Uterus (tissue), 4 donors: Measurements from ENCODE around the gene XRN2. TPM values are rescaled to one million over a fixed set of nuclear protein-coding genes. Genes with fewer than 3 reads are reported as not detected.

Source experiments
- DNase-seq, 2 donors: peaks; one replicate each; pipeline ENCODE4 v3.0.0-alpha.2; 2019 to 2020
- H3K27ac ChIP-seq, 2 donors: fragments of 200-600 bp; sonication (generic); 1 replicate in 1 of 2; 2 replicates in 1 of 2; pipeline ENCODE4 v1.5.1; 2016 to 2018
- H3K27me3 ChIP-seq, 2 donors: fragments of 200-600 bp; sonication (generic); one replicate each; pipeline ENCODE4 v1.5.1; 2018 to 2019; ENCODE audit warnings: control low read depth in 1 of 2
- H3K36me3 ChIP-seq, 2 donors: fragments of 200-600 bp; sonication (generic); one replicate each; pipeline ENCODE4 v1.5.1; 2019; ENCODE audit warnings: control low read depth in 1 of 2
- H3K4me1 ChIP-seq, 2 donors: fragments of 200-600 bp; sonication (generic); one replicate each; pipeline ENCODE4 v1.5.1; 2018 to 2019; ENCODE audit warnings: control low read depth in 1 of 2
- H3K4me3 ChIP-seq, 2 donors: fragments of 200-600 bp; sonication (generic); 1 replicate in 1 of 2; 2 replicates in 1 of 2; pipeline ENCODE4 v1.5.1; 2018 to 2019; ENCODE audit warnings: mild to moderate bottlenecking in 1 of 2
- H3K9me3 ChIP-seq, 2 donors: fragments of 200-600 bp; sonication (generic); one replicate each; pipeline ENCODE4 v1.5.1; 2019; ENCODE audit warnings: control low read depth in 1 of 2
- POLR2A ChIP-seq, 2 donors: fragments of 450-650 bp; IDR thresholded peaks; one replicate each; pipeline ENCODE4 v1.6.1; 2016; ENCODE audit warnings: antibody characterized with exemption in 2 of 2, mild to moderate bottlenecking in 1 of 2, moderate library complexity in 1 of 2
- intact Hi-C: fragments of 100-400 bp; cut with DNase I; formaldehyde crosslinking; loops from one replicate; pipeline ENCODE4 v1.15.1; 2023; ENCODE audit warnings: low total_unique reads
- total RNA-seq, 4 donors: library from RNA; depleted of rRNA in 3 of 4; stranded (reverse); fragments of >200 nt in 3 of 4; gene quantifications; one replicate each; pipeline versions ENCODE4 v1.1.0 to v1.2.4, GENCODE V29; 2014 to 2023
- TF ChIP-seq, protein P1 (sequence below), 4 experiments: fragments of 200-600 bp in 2 of 4; fragments of 450-650 bp in 2 of 4; sonication (generic) in 2 of 4; IDR thresholded peaks; one replicate each; pipeline ENCODE4 v1.5.1; 2016 to 2019; ENCODE audit warnings: antibody characterized with exemption in 4 of 4, mild to moderate bottlenecking in 2 of 4, moderate library complexity in 1 of 4
- donor health status: DM: yes; HTN: yes; CAD: no.

XRN2 gene
- total RNA-seq, 4 donors from 2014 or later = 32.6 to 100 (median 51.7) TPM

DNA sequence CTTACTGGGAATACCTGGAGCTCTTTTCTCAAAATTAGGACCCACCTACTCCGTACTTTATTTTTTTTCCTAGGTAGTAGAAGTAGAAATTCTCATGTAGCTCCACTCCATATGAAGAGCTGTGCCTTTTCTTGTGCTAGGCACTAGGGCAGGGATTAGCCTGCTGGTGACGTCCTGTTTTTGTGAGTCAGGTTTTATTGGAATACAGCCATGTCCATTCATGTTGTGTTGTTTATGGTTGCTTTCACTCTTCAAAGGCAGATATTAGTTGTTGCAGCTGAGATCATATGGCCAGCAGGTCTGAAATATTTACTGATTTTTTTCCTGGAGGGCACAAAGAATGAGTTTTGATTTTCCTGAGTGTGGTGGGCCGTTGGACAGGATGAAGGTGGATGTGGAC, 20.5 kb downstream of the XRN2 start:
- Histone ChIP-seq H3K9me3 (no peaks in the 10 kb centered on the region), H3K27me3 (no peaks in the 10 kb centered on the region), H3K4me3 (no peak overlapping the region), H3K36me3 (no peaks in the 10 kb centered on the region), H3K4me1 (peaks cover 0 to 3% of the 10 kb centered on the region in 2 donors), H3K27ac (no peak overlapping the region)
- DNase-seq = no peak
- intact Hi-C loops = no loop called here
- TF ChIP-seq, protein P1, sequence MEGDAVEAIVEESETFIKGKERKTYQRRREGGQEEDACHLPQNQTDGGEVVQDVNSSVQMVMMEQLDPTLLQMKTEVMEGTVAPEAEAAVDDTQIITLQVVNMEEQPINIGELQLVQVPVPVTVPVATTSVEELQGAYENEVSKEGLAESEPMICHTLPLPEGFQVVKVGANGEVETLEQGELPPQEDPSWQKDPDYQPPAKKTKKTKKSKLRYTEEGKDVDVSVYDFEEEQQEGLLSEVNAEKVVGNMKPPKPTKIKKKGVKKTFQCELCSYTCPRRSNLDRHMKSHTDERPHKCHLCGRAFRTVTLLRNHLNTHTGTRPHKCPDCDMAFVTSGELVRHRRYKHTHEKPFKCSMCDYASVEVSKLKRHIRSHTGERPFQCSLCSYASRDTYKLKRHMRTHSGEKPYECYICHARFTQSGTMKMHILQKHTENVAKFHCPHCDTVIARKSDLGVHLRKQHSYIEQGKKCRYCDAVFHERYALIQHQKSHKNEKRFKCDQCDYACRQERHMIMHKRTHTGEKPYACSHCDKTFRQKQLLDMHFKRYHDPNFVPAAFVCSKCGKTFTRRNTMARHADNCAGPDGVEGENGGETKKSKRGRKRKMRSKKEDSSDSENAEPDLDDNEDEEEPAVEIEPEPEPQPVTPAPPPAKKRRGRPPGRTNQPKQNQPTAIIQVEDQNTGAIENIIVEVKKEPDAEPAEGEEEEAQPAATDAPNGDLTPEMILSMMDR (IDR thresholded peaks at IDR 0.05) = no peak
- TF ChIP-seq POLR2A (IDR thresholded peaks at IDR 0.05) = no peak

DNA sequence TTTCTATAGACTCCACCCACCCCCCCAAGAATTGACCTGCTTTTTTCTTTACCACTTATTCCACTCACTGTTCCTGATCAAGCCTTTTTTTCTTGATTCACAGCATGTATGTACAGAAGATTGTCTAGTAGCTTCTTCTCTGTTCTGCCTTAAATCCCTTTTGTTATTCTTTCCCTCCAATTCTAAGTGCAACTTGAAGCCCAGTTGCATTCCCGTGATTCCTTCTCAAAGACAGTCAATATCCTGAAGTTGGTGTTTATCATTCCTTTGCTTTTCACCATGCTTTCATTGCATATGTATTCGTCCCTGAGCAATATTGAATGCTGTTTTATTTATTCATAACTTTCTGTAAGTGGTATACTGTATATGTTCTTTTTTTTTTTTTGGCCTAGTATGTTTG, 21.0 kb downstream of the XRN2 start:
- Histone ChIP-seq H3K4me3 (no peak overlapping the region), H3K9me3 (no peaks in the 10 kb centered on the region), H3K4me1 (peaks cover 0 to 3% of the 10 kb centered on the region in 2 donors), H3K27ac (no peak overlapping the region), H3K36me3 (no peaks in the 10 kb centered on the region), H3K27me3 (no peaks in the 10 kb centered on the region)
- intact Hi-C loops = no loop called here
- no peak for DNase-seq
- no peak for TF ChIP-seq POLR2A (IDR thresholded peaks at IDR 0.05)
- TF ChIP-seq, protein P1 (IDR thresholded peaks at IDR 0.05) = no peak

DNA sequence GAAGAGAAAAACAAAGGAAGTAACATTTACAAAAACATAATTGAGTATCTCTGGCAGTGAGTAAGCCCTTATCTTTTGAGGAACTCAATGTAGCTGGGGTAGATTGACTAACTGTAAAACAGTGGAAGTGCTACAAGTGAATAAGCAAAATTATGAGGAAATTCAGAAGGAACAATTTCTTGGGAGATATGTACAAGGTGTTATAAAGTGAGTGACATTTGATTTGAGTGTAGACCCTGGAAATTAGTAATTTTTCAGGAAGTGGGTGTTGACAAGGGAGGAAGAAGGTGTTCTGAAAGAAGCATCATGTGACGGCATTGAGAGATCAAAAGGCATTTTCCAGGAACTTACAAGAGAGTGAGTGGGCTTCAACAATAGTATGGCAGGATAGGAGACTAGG, 22.2 kb downstream of the XRN2 start:
- H3K9me3 ChIP-seq = no peaks in the 10 kb centered on the region
- H3K36me3 ChIP-seq = no peaks in the 10 kb centered on the region
- intact Hi-C loops = no loop called here
- H3K27me3 ChIP-seq = no peaks in the 10 kb centered on the region
- TF ChIP-seq, protein P1 (IDR thresholded peaks at IDR 0.05) = no peak
- no peak for TF ChIP-seq POLR2A (IDR thresholded peaks at IDR 0.05)
- peaks cover 0 to 3% of the 10 kb centered on the region in 2 donors for H3K4me1 ChIP-seq
- no peak overlapping the region for H3K4me3 ChIP-seq
- no peak for DNase-seq
- no peak overlapping the region for H3K27ac ChIP-seq

DNA sequence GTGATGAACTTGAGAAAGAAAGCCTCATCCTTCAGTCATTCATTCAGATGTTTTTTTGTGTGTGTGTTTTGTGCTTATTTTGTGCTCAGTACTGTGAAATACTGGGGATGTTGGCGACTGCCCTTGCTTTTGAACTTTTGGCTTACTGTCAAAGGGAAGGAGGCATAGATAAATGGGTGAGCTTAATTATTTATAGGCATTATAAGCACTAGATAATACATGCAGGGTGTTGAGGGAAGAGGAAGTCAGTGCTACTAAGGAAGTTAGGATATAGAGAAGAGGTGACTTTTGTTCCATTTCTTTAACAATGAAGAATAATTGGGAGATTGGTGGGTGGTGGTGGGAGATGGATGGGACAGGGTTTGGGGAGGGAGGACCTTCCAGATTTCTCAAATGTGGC, 23.6 kb downstream of the XRN2 start:
- Histone ChIP-seq H3K36me3 (no peaks in the 10 kb centered on the region), H3K27me3 (no peaks in the 10 kb centered on the region), H3K9me3 (no peaks in the 10 kb centered on the region), H3K27ac (no peak overlapping the region), H3K4me3 (no peak overlapping the region), H3K4me1 (peaks cover 0 to 3% of the 10 kb centered on the region in 2 donors)
- intact Hi-C loops = no loop called here
- no peak for DNase-seq
- TF ChIP-seq, protein P1 (IDR thresholded peaks at IDR 0.05) = no peak
- no peak for TF ChIP-seq POLR2A (IDR thresholded peaks at IDR 0.05)

DNA sequence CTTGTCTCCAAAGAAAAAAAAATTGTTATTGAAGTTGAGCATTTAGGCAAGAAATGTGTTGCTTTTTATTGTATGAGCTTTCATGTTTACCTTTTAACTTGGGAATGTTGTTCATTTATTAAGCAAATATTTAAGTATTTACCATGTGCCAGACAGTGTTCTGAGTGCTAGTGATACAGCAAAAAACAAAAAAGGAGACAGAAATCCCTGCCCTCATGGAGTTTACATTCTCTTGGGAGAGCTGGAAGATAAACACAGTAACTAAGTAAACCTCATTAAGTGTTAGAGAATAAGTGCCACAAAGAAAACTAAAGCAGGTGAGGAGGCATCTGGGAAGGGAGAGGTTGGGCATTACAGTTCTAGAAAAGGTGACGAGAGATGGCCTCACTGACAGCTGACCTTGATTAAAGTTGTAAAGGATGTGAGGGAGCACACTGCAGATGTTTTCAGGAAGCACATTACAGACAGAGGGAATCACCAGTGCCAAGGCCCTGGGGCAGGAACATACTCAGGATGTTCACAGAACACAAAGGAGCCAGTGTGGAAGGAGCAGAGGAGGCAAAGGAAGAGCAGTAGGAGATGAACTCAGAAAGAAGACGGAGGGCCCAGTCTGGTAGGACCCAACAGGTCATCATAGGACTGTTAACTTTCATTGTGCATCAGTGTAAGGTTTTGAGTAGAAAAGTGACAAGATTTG, 33.5 kb downstream of the XRN2 start:
- Histone ChIP-seq H3K36me3 (no peaks in the 10 kb centered on the region), H3K4me1 (no peaks in the 10 kb centered on the region)

More for the DNA sequence above, 33.5 kb downstream of the XRN2 start:
- H3K4me3 ChIP-seq = no peak overlapping the region
- TF ChIP-seq POLR2A (IDR thresholded peaks at IDR 0.05) = no peak
- TF ChIP-seq, protein P1 (IDR thresholded peaks at IDR 0.05) = no peak
- intact Hi-C loops = no loop called here
- no peak overlapping the region for H3K27ac ChIP-seq
- DNase-seq = no peak
- no peaks in the 10 kb centered on the region for H3K27me3 ChIP-seq
- H3K9me3 ChIP-seq = no peaks in the 10 kb centered on the region
